GM18951 (cell line): ENCODE results near the gene PEX11G.

Experiments used
- POLR2A ChIP-seq: IDR thresholded peaks from 4 replicates; pipeline ENCODE4 v1.6.1; 2011; ENCODE audit warnings: mild to moderate bottlenecking; ENCODE audit not compliant: insufficient read length, insufficient read depth; ENCODE audit errors: extremely low read depth
- in situ Hi-C: fragments of 300-500 bp; cut with MboI; formaldehyde crosslinking; loops from one replicate; pipeline ENCODE4 v1.12.0; 2022; ENCODE audit warnings: low sequenced_read_pairs, mixed read lengths, inconsistent platforms; ENCODE audit not compliant: unreplicated experiment

Gene PEX11G

DNA sequence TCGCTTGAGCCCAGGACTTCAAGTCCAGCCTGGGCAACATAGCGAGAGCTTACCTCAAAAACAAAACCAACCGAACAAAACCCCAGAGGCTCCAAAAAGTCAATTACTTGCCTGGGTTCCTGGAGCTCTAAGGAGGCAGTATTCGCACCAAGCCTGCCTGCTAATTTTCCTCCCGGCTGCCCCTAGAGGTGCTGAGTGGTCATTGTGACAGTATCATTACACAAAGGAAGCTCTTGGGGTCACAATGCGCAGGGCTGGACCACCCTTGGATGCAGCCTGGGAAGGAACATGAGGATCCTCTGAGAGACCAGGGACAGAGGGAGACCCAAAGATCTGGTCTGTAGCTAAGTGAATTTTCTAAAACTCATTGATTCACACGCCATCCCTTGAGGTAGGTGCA is 8.5 kb upstream of the PEX11G start:
- TF ChIP-seq POLR2A = no peak
- in situ Hi-C loops = no loop called here

DNA sequence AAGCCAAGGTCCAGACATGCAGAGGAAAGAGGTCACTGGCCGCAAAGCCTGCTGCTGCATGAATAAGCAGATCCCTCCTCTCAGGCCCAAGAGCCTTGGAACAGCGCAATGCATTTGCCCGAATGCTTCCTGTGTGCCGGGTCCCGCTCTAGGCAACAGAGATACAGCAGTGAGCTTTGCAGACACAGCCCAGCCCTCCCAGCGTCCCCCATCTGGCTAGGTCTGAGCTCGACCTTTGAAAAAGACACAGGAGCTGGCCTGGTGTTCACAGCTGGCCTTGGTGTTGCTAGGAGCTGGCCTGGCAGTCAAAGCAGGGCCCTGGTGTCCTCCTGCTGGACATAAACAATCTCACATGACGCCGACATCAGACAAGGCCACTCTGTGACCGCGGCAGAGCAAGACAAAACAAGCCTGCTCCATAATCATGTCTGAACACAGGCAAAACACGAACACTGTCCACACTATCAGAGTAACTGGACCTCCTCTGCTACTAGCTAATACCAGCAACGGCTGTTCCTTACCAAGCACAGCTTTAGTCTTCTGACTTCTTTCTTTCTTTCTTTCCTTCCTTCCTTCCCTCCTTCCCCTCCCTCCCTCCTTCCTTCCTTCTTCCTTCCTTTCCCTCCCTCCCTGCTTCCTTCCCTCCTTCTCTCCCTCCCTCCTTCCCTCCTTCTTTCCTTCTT is 5.7 kb upstream of the PEX11G start:
- in situ Hi-C loops = no loop called here
- TF ChIP-seq POLR2A = no peak

DNA sequence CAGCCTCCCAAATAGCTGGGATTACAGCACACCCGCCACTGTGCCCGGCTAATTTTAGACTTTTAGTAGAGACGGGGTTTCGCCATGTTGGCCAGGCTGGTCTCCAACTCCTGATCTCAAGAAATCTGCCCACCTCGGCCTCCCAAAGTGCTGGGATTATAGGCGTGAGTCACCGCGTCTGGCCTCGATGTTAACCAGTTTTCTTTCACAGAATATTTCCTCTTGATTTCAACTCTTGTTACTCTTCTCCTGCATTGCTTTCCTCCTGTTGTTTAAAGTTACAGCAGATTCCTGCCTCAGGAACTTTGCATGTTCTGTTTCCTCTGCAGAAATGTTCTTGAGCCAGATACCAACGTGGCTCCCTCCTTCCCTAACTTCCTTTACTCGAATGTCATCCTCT is 3.7 kb upstream of the PEX11G start:
- in situ Hi-C loops = no loop called here

DNA sequence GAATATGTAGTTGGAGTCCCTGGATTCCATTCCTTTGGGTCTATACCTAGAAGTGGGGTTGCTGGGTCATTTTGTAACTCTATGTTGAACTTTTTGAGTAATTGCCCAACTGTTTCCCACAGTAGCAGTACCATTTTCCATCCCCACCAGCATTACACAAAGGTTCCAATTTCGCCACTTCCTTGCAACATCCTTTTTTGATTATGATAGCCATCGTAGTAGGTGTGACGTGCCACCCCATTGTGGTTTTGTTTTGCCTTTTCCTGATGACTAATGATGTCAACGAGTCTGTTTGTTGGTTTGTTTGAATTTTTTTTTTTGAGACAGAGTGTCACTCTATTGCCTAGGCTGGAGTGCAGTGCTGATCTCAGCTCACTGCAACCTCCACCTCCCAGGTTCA is 3.3 kb upstream of the PEX11G start:
- TF ChIP-seq POLR2A = no peak
- in situ Hi-C loops = no loop called here

More for the DNA sequence above, 3.7 kb upstream of the PEX11G start:
- TF ChIP-seq POLR2A = no peak

DNA sequence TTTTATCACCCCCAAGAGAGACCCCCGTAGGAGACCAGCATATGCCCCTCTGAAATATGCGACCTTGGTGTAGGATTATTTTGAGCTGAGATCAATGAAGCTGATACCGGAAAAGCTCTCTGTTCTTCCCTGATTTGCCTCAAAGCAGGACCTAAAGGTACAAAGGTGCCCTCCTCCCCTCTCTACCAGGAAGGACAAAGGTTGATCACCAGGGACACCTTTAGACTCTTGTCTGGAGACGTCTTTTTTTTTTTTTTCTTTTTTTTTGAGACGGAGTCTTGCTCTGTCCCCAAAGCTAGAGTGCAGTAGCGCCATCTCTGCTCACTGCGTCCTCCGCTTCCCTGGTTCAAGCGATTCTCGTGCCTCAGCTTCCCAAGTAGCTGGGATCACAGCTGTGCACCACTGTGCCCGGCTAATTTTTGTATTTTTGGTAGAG is 792 bp upstream of the PEX11G start:
- in situ Hi-C loops = no loop called here
- no peak for TF ChIP-seq POLR2A

DNA sequence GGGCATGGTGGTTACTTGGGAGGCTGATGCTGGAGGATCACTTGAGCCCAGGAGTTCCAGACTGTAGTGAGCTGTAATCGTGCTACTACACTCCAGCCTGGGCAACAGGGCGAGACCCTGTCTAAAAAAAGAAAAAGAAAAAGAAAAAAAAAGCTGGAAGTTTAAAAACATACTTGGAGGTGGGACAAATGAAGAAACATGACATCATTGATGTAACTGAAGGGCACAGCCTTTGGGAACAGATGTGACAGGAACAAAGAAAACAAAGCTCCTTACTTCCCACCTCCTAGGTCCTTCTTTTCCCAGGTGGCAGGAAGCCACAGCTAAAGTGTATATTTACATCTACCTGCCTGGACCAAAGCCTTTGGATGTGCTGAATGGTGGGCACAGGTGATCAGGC is 1.9 kb downstream of the PEX11G start:
- in situ Hi-C loops = no loop called here
- TF ChIP-seq POLR2A = no peak

DNA sequence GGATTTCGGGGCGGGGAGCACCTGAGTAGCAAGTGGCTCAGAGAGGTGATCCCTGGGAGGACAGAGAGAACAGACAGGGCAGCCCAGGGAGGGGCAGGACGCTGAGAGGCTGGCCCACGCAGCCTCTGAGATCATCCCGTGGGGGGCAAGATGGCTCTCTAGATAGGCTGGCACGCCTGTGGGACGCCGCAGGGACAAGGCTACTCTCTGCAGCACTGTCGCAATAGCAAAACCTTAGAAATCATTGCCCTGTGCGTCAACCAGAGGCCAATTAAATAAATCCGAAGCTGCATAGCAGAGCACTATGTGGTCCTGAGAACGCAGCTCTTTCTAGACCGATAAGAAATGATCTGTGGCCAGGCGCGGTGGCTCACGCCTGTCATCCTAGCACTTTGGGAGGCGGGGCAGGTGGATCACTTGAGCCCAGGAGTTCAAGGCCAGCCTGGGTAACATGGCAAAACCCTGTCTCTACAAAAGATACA is 5.1 kb downstream of the PEX11G start:
- TF ChIP-seq POLR2A = no peak
- in situ Hi-C loops = no loop called here

DNA sequence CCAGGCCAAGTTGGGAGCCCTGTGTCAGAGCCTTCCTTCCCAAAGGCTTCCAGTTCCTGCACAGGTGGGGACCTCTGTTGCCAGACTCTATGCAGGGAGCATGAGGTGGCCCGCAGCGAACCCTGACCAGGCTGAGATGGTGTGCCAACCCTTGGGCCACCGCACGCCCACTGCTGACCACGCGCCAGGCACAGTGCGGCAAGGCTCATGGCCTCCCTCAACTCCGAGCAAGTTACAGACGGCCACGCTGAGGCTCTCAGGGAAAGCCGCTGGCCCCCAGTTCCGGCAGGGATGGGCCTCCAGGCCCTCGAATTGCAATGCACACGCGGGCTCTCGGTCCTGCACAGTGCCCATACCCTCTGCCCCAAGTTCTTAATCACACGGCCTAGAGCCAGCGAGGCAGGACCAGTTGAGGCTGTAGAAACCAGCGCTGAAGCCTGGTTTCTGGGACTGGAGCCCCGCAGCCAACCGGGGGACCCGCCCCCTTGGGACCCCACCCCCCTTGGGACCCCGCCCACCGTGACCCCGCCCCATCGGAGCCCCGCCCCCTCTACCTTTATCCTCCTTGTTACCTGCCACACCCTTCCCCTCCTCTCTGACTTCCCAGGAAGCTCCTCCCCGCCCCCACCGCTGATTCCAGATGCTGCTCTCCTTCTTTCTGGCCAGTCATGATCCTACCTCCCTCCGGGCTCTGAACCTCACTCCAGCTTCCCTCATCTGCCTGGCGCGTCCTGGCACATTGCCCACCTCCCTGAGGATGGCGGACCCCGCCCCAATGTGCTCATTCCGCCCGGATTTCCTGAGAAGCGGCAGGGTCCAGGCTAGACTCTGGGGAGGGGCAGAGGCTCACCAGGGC is 6.0 kb downstream of the PEX11G start:
- TF ChIP-seq POLR2A = no peak
- in situ Hi-C loops = no loop called here

DNA sequence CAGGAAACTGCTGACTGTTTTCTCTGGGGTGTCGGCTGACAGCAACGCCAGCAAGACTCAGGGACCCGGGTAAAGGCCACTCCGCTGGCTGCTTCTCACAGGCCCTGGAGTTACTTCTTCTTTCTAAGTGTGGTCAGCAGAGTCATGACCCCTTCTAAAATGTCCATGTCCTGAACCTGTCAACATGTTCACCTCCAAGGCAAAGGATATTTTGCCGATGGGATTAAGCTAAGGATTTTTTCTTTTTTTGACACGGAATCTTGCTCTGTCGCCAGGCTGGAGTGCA is 7.9 kb downstream of the PEX11G start:
- no peak for TF ChIP-seq POLR2A
- in situ Hi-C loops = no loop called here

DNA sequence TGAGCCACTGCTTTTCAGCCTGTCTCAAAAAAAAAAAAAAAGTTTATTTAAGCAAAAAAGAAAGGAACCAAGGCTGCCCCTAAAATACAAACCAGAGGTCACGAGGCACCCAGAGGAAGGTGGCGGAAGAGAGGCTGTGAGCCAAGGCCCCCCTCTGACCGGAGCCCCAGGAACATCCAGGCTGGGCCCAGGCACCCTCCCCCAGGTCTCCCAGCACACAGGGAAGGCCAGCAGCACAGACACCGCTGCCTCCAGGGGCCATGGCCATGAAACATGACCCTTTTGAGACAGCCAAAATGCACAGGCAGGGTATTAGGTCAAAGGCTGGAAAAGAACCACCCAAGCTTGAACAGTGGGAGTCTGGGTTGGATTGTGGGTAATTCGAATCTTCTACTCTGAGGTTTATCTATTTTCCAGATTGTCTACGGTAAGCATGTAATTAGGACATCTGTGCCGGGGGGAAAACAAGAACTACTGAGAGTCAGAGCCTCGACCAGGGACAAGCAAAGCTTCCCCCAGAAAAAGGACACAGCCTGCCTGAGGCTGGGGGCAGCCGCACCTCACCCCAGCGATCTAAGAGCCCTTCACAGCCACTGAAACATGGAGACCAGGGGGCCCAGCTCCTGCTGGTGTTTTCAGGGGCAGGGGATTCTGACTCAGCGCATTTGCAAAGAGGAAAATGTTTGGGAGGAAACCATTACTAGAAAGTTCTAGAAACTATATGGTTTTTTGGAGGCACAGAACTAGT is 8.4 kb downstream of the PEX11G start:
- in situ Hi-C loops = no loop called here
- no peak for TF ChIP-seq POLR2A

DNA sequence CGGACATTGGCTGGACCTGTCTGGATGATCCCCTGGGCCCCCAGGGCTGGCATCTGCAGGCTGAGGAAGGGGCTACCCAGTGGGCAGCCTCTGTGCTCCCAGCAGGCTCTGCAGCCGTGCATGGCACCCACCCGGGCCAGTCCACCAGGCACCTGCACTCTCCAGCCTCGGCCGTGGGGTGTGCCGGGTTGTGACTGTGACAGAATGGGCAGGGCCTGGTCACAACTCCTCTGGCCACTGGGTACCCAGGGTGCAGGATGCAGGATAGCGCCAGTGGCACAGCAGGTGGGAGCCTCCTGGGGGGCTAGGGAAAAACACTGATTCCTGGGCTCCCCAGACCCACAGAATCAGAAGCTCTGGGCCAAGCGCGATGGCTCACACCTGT is 10.0 kb downstream of the PEX11G start:
- no peak for TF ChIP-seq POLR2A
- in situ Hi-C loops = no loop called here

DNA sequence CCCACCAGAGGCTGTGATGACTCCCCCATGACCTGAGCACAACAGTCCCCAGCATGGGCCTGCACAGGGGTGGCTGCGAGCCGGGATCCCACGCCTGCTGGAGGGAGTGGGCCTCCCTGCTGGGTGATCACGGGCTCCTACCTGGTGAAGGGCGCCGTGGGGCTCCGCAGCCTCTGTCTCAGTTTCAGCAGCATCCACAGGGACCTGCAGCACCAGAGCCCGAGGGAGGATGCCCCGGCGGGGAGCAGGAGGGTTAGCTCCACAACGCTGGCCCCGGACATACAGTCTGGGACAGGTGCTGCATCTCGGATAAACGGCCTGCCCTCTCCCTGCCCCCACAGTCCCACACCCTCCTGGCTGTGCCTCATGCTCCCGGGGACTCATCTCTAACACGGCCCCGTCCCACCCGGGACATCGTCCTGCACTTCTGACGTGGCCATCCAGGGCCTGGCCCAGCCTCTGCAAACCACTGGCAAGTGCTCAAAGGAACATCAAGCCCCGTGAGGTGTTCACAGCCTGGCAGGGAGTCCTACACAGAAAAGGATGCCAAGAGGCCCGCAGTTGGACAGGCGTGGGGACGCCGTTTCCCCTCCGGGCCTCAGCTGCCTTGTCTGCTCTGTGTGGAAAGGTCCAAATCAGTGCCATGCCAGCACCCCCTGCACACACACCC is 10.5 kb downstream of the PEX11G start:
- no peak for TF ChIP-seq POLR2A
- in situ Hi-C loops = no loop called here

DNA sequence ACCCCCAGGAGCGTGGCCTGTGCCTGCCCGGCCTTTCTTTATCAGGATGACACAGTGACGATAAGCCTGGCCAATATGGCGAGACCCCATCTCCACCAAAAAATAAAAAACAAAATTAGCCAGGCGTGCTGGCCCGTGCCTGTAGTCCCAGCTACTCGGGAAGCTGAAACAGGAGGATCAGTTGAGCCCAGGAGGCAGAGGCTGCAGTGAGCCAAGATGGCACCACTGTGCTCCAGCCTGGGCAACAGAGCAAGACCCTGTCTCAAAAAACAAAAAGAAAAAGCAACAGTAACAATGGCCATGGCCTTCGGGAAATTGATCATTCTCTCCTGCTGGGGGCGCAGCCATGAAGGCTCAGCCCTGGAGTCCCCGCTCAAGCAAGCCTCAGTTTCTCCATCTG is 11.1 kb downstream of the PEX11G start:
- no peak for TF ChIP-seq POLR2A
- in situ Hi-C loops = no loop called here
